HepG2 (cell line): Measurements from ENCODE around the gene SLC13A2. TPM values are rescaled to one million over a fixed set of nuclear protein-coding genes. Genes with fewer than 3 reads are reported as not detected.
"Not testable (repeated sequence)": the region's sequence is repeated elsewhere in the genome, so short reads cannot be mapped to it uniquely, and the experiment has no call there.

ENCODE experiments used
- ATAC-seq: fragments of 200-7000 bp; cut with Tn5 transposase; 3 replicates; pipeline ENCODE4 v1.9.1; 2020; ENCODE audit warnings: mild to moderate bottlenecking, moderate library complexity
- BruUV-seq: library from RNA; stranded (reverse); fragments of 400-500 nt; replicated peaks from 2 replicates; lab custom pipeline; 2021; lab: Mats Ljungman, UMichigan
- CTCF ChIA-PET: fragments of 300-600 bp; formaldehyde crosslinking; extraction: SDS; loops from one replicate; lab custom pipeline; 2021; ENCODE audit warnings: low total read pairs, inconsistent platforms, low intra/inter-chr PET ratio; lab: Yijun Ruan, JAX
- POLR2A ChIA-PET: fragments of 350-600 bp; sonication (Branson Sonifier 250); formaldehyde crosslinking; loops from one replicate; lab custom pipeline; 2020; ENCODE audit warnings: antibody characterized with exemption, inconsistent platforms; lab: Yijun Ruan, JAX
- DNase-seq: peaks from one replicate; pipeline ENCODE4 v3.0.0-alpha.2; 2015; ENCODE audit warnings: low spot score
- FAIRE-seq: peaks from 3 replicates; lab custom pipeline; 2011; peaks lifted over from hg19 to GRCh38; lab: Jason Lieb, UNC
- H2AFZ ChIP-seq: one replicate; pipeline ENCODE4 v1.6.1; 2011; ENCODE audit warnings: low read length, inconsistent platforms
- H3K27ac ChIP-seq: fragments of 300-600 bp; 3 replicates; pipeline ENCODE4 v1.8.0; 2011; ENCODE audit warnings: mixed run types, mild to moderate bottlenecking, mixed read lengths, low read length, inconsistent platforms; ENCODE audit not compliant: insufficient read depth; ENCODE audit errors: extremely low read length
- H3K27me3 ChIP-seq, 2 experiments: fragments of 200-600 bp in 1 of 2; 2 replicates in 1 of 2; 3 replicates in 1 of 2; pipeline versions ENCODE4 v1.6.0 to v1.8.0; 2011; ENCODE audit warnings: low read length in 2 of 2, mild to moderate bottlenecking in 2 of 2, moderate library complexity in 2 of 2, inconsistent platforms in 1 of 2; ENCODE audit not compliant: insufficient read depth in 2 of 2, control insufficient read depth in 1 of 2
- H3K36me3 ChIP-seq, 2 experiments: fragments of 200-600 bp in 1 of 2; replicated peaks in 1 of 2; 2 replicates in 1 of 2; 3 replicates in 1 of 2; pipeline versions ENCODE4 v1.5.1 to v1.8.0; 2011; ENCODE audit warnings: low read length in 2 of 2, inconsistent platforms in 1 of 2; ENCODE audit not compliant: insufficient read depth in 2 of 2, control insufficient read depth in 1 of 2
- H3K4me1 ChIP-seq: 2 replicates; pipeline ENCODE4 v1.5.1; 2012; ENCODE audit warnings: low read length, inconsistent platforms; ENCODE audit not compliant: insufficient read depth
- H3K4me2 ChIP-seq: 2 replicates; pipeline ENCODE4 v1.6.0; 2011; ENCODE audit warnings: low read depth, low read length, inconsistent platforms
- H3K4me3 ChIP-seq, 3 experiments: fragments of 200-600 bp in 1 of 3; sonication (generic), shearing (Covaris generic) in 1 of 3; replicated peaks in 1 of 3; 2 replicates each; pipeline ENCODE4 v1.5.1; 2011 to 2016; ENCODE audit warnings: low read length in 3 of 3, inconsistent platforms in 2 of 3, low read depth in 2 of 3, mild to moderate bottlenecking in 2 of 3, control low read depth in 1 of 3, mixed read lengths in 1 of 3; ENCODE audit not compliant: insufficient read depth in 1 of 3
- H3K79me2 ChIP-seq: one replicate; pipeline ENCODE4 v1.6.1; 2011; ENCODE audit warnings: low read length, inconsistent platforms; ENCODE audit not compliant: insufficient read depth
- H3K9ac ChIP-seq: 2 replicates; pipeline ENCODE4 v1.6.0; 2011; ENCODE audit warnings: mild to moderate bottlenecking, low read depth, low read length, inconsistent platforms; ENCODE audit not compliant: insufficient read depth
- H3K9me3 ChIP-seq: 2 replicates; pipeline ENCODE4 v1.5.1; 2012; ENCODE audit warnings: mild to moderate bottlenecking, low read length
- H4K20me1 ChIP-seq: 2 replicates; pipeline ENCODE4 v1.6.0; 2011; ENCODE audit warnings: inconsistent platforms, mild to moderate bottlenecking, low read length, moderate library complexity; ENCODE audit not compliant: insufficient read depth
- EED ChIP-seq: sonication (generic); formaldehyde crosslinking; IDR thresholded peaks from 2 replicates; pipeline ENCODE4 v1.5.0; 2020; ENCODE audit warnings: mild to moderate bottlenecking, missing genetic modification reagents
- KLF16 ChIP-seq, 2 experiments: sonication (generic) in 1 of 2; formaldehyde crosslinking in 1 of 2; IDR thresholded peaks; 2 replicates each; pipeline versions ENCODE4 v1.6.1 to v1.8.0; 2016 to 2023; ENCODE audit warnings: missing genetic modification reagents in 2 of 2, missing compliant biosample characterization in 1 of 2
- PBX2 ChIP-seq: IDR thresholded peaks from 2 replicates; pipeline ENCODE4 v1.6.1; 2016; ENCODE audit warnings: control low read depth
- RBM39 ChIP-seq: fragments of 200-400 bp; formaldehyde crosslinking; IDR thresholded peaks from one replicate; pipeline ENCODE4 v1.6.1; 2018; ENCODE audit warnings: antibody characterized with exemption, mild to moderate bottlenecking, low read depth, low read length; ENCODE audit not compliant: poor library complexity, severe bottlenecking
- ZNF484 ChIP-seq: sonication (generic); formaldehyde crosslinking; IDR thresholded peaks from 2 replicates; pipeline ENCODE4 v1.5.1; 2020; ENCODE audit warnings: mild to moderate bottlenecking, low read depth, missing genetic modification reagents, borderline replicate concordance
- ZNF496 ChIP-seq: sonication (generic); formaldehyde crosslinking; IDR thresholded peaks from 2 replicates; pipeline ENCODE4 v1.8.1; 2023; ENCODE audit warnings: mild to moderate bottlenecking, moderate library complexity, missing genetic modification reagents; ENCODE audit not compliant: insufficient replicate concordance
- WGBS: methylation state at CpG from one replicate; pipeline ENCODE4 v1.1.6; 2017; ENCODE audit warnings: low lambda C conversion rate; 5-methylcytosine and 5-hydroxymethylcytosine counted together
- in situ Hi-C: cut with HindIII; loops from 2 replicates; pipeline ENCODE4 v1.10.0; 2017; ENCODE audit warnings: low pct_unique_long_range_greater_than_20kb; ENCODE audit not compliant: extremely low pct_ligation_motif_present
- intact Hi-C: fragments of 100-400 bp; cut with micrococcal nuclease; formaldehyde crosslinking; loops from one replicate; pipeline ENCODE4 v1.10.0; 2022; ENCODE audit not compliant: unreplicated experiment
- polyA plus RNA-seq, 8 experiments: library from polyadenylated mRNA; depleted of rRNA in 3 of 8; stranded (reverse) in 7 of 8; unstranded in 1 of 8; fragments of >200 nt; fragmentation: Illumina TruSeq in 4 of 8; extraction: Trizol in 4 of 8; gene quantifications; 2 replicates each; pipeline versions ENCODE4 v1.2.1 to v1.2.3, GENCODE V29; 2011 to 2016; ENCODE audit warnings: low read depth in 4 of 8, missing spikeins in 1 of 8, mixed read lengths in 1 of 8; ENCODE audit not compliant: insufficient read depth in 1 of 8
- total RNA-seq, 5 experiments: library from RNA; depleted of rRNA; stranded (reverse); fragments of >200 nt; fragmentation: Illumina TruSeq; extraction: Trizol; gene quantifications; 2 replicates each; pipeline ENCODE4 v1.2.3, GENCODE V29; 2016; ENCODE audit warnings: low read depth in 1 of 5

SLC13A2 gene
- total and polyA plus RNA-seq, 2 of the 13 experiments (the other 11 are each of a cell fraction or from before 2014, with no cell fraction given): 0.07 TPM; not detected in 1

- H2AFZ ChIP-seq, H3K27ac ChIP-seq, FAIRE-seq, CTCF ChIA-PET, H3K79me2 ChIP-seq, H3K9me3 ChIP-seq, H3K4me3 ChIP-seq, in situ Hi-C loops, intact Hi-C loops, H4K20me1 ChIP-seq, H3K27me3 ChIP-seq, DNase-seq, BruUV-seq, H3K36me3 ChIP-seq, H3K9ac ChIP-seq, H3K4me2 ChIP-seq, POLR2A ChIA-PET, H3K4me1 ChIP-seq, ATAC-seq: not testable (repeated sequence)
- WGBS: 46% methylated on average over 8 of the region's 8 CpGs
Measured at GRCh38 chr17:28434326-28434725, 39.1 kb upstream of the SLC13A2 start.

GRCh38 chr17:28443901-28444638 is 29.4 kb upstream of the SLC13A2 start:
- no peak overlapping the region for H2AFZ ChIP-seq
- intact Hi-C loops: no loop called here
- POLR2A ChIA-PET: no interaction called here

More at GRCh38 chr17:28443901-28444638, 29.4 kb upstream of the SLC13A2 start:
- no peak for FAIRE-seq
- CTCF ChIA-PET: no interaction called here
- no peaks in the 10 kb centered on the region for H3K79me2 ChIP-seq
- no peak overlapping the region for H3K27ac ChIP-seq
- H3K4me1 ChIP-seq: no peaks in the 10 kb centered on the region
- H3K27me3 ChIP-seq: no peaks in the 10 kb centered on the region; a peak in 1 of 5 replicates
- H3K36me3 ChIP-seq: no peaks in the 10 kb centered on the region
- no peak for TF ChIP-seq KLF16 (CRISPR knock-in tag; IDR thresholded peaks at IDR 0.05)
- TF ChIP-seq PBX2: no peak
- TF ChIP-seq ZNF484 (CRISPR knock-in tag): no peak
- TF ChIP-seq ZNF496: no peak
- TF ChIP-seq EED (CRISPR knock-in tag): no peak
- no peak for TF ChIP-seq RBM39
- TF ChIP-seq, all 625 proteins: peak for 0
- Histone ChIP-seq H3K9me3 (no peaks in the 10 kb centered on the region), H3K4me2 (no peak overlapping the region), H4K20me1 (no peaks in the 10 kb centered on the region), H3K4me3 (no peak overlapping the region), H3K9ac (no peak overlapping the region)
- 5% methylated on average over 9 of the region's 9 CpGs for WGBS
- ATAC-seq (no peak), DNase-seq (no peak)
- BruUV-seq: no TSS peak
- in situ Hi-C loops: no loop called here
